ENCODE data around the gene GPC6. TPM values are rescaled to one million over a fixed set of nuclear protein-coding genes. Genes with fewer than 3 reads are reported as not detected.

The GPC6 gene
- total RNA-seq, 1 donor from 2014 or later, result 16.1 TPM

GRCh38 chr13:94305934-94306333, 1079.3 kb downstream of the GPC6 start:
- TF ChIP-seq, protein P1, sequence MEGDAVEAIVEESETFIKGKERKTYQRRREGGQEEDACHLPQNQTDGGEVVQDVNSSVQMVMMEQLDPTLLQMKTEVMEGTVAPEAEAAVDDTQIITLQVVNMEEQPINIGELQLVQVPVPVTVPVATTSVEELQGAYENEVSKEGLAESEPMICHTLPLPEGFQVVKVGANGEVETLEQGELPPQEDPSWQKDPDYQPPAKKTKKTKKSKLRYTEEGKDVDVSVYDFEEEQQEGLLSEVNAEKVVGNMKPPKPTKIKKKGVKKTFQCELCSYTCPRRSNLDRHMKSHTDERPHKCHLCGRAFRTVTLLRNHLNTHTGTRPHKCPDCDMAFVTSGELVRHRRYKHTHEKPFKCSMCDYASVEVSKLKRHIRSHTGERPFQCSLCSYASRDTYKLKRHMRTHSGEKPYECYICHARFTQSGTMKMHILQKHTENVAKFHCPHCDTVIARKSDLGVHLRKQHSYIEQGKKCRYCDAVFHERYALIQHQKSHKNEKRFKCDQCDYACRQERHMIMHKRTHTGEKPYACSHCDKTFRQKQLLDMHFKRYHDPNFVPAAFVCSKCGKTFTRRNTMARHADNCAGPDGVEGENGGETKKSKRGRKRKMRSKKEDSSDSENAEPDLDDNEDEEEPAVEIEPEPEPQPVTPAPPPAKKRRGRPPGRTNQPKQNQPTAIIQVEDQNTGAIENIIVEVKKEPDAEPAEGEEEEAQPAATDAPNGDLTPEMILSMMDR (IDR thresholded peaks at IDR 0.05; ENCODE audit: unreplicated experiment), result no peak
- Mint-ChIP-seq H3K9me3 (ENCODE audit: unreplicated experiment) (no peaks in the 10 kb centered on the region), H3K36me3 (ENCODE audit: low read depth, unreplicated experiment) (no peaks in the 10 kb centered on the region), H3K4me1 (ENCODE audit: unreplicated experiment) (peaks cover 17% of the 10 kb centered on the region), H3K27ac (ENCODE audit: unreplicated experiment) (no peak overlapping the region), H3K4me3 (ENCODE audit: unreplicated experiment) (no peak overlapping the region), H3K27me3 (ENCODE audit: unreplicated experiment) (no peaks in the 10 kb centered on the region)
- DNase-seq (ENCODE audit: low spot score), result no peak

DNA sequence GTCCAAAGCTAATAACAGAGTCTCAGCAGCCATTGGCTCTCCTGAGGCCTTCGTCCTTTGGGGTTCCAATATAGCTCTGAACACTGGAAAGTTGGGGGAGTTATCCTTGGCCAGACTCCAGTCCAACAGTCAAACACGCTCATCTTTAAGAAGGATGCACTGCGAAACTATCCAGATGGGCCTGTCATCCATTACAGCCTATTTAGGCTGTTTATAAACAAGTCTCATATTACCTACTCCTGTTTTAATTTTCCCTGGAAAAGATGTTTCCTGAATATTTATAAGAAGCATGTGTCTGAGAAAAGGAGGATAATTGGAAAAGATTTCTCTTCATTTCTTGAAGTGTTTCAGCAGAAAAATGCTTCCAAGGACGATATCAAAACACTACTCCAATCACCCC, 1082.2 kb downstream of the GPC6 start:
- Mint-ChIP-seq H3K27ac (ENCODE audit: unreplicated experiment) (no peak overlapping the region), H3K9me3 (ENCODE audit: unreplicated experiment) (no peaks in the 10 kb centered on the region), H3K27me3 (ENCODE audit: unreplicated experiment) (peaks cover 2% of the 10 kb centered on the region), H3K36me3 (ENCODE audit: low read depth, unreplicated experiment) (no peaks in the 10 kb centered on the region), H3K4me3 (ENCODE audit: unreplicated experiment) (no peak overlapping the region), H3K4me1 (ENCODE audit: unreplicated experiment) (peaks cover 34% of the 10 kb centered on the region)
- DNase-seq (ENCODE audit: low spot score), result no peak
- TF ChIP-seq, protein P1 (IDR thresholded peaks at IDR 0.05; ENCODE audit: unreplicated experiment), result no peak

DNA sequence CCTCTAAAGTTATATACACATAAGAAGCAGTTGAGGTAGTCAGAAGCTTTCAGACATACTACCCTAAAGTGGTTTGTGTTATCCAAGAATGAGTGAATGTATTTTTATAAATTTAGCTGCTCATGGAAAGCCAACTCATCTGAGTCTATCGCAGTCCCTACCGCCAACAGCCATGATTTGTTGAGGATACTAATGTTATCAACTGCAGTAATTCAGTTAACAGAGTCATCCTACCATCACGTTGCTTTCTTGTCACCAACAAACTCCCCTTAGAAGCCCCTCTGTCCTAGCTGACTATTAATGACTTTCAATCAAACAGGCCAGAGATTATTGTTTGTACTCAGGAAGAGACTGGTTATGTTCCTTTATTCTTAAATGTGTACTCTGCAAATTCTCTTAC, 1083.0 kb downstream of the GPC6 start:
- Mint-ChIP-seq H3K27me3 (ENCODE audit: unreplicated experiment) (peaks cover 2% of the 10 kb centered on the region), H3K4me1 (ENCODE audit: unreplicated experiment) (peaks cover 27% of the 10 kb centered on the region), H3K27ac (ENCODE audit: unreplicated experiment) (no peak overlapping the region), H3K9me3 (ENCODE audit: unreplicated experiment) (no peaks in the 10 kb centered on the region), H3K36me3 (ENCODE audit: low read depth, unreplicated experiment) (no peaks in the 10 kb centered on the region), H3K4me3 (ENCODE audit: unreplicated experiment) (no peak overlapping the region)
- TF ChIP-seq, protein P1 (IDR thresholded peaks at IDR 0.05; ENCODE audit: unreplicated experiment), result no peak
- DNase-seq (ENCODE audit: low spot score), result no peak

- no peaks in the 10 kb centered on the region for H3K36me3 Mint-ChIP-seq (ENCODE audit: low read depth, unreplicated experiment)
- H3K27me3 Mint-ChIP-seq (ENCODE audit: unreplicated experiment), result peaks cover 2% of the 10 kb centered on the region
- no peaks in the 10 kb centered on the region for H3K9me3 Mint-ChIP-seq (ENCODE audit: unreplicated experiment)
- no peak overlapping the region for H3K27ac Mint-ChIP-seq (ENCODE audit: unreplicated experiment)
- DNase-seq (ENCODE audit: low spot score), result no peak
- TF ChIP-seq, protein P1 (IDR thresholded peaks at IDR 0.05; ENCODE audit: unreplicated experiment), result no peak
- H3K4me3 Mint-ChIP-seq (ENCODE audit: unreplicated experiment), result no peak overlapping the region
- H3K4me1 Mint-ChIP-seq (ENCODE audit: unreplicated experiment), result peaks cover 24% of the 10 kb centered on the region
These were observed 1083.6 kb downstream of the GPC6 start for GRCh38 chr13:94309997-94310855.

DNA sequence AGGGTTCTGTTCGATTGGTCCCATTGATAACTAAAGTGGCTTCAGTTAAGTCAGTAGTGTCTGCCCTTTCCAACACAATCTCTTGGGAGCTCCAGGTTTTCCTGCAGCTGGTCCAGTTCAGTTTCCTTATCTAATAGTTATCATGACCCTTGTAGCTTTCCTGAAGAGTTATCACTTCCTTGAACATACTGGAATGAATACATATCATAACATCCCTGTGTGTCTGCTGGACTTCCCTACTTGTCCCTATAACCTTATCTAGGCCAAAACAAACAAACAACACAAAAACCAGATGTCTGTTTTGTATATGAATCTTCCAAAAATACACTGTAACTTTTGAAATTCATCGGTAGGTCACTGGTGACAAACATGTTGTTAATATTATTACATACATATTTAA, 1085.3 kb downstream of the GPC6 start:
- peaks cover 28% of the 10 kb centered on the region for H3K4me1 Mint-ChIP-seq (ENCODE audit: unreplicated experiment)
- H3K27ac Mint-ChIP-seq (ENCODE audit: unreplicated experiment), result no peak overlapping the region
- H3K27me3 Mint-ChIP-seq (ENCODE audit: unreplicated experiment), result peaks cover 2% of the 10 kb centered on the region
- TF ChIP-seq, protein P1 (IDR thresholded peaks at IDR 0.05; ENCODE audit: unreplicated experiment), result no peak
- no peaks in the 10 kb centered on the region for H3K9me3 Mint-ChIP-seq (ENCODE audit: unreplicated experiment)
- H3K36me3 Mint-ChIP-seq (ENCODE audit: low read depth, unreplicated experiment), result no peaks in the 10 kb centered on the region
- DNase-seq (ENCODE audit: low spot score), result no peak
- H3K4me3 Mint-ChIP-seq (ENCODE audit: unreplicated experiment), result no peak overlapping the region

Measured in endothelial cell (in vitro differentiated cells).